ENCODE results near the gene CDH16. TPM values are rescaled to one million over a fixed set of nuclear protein-coding genes. Genes with fewer than 3 reads are reported as not detected.

The CDH16 gene
- total RNA-seq, 1 donor from 2014 or later, result not detected

DNA sequence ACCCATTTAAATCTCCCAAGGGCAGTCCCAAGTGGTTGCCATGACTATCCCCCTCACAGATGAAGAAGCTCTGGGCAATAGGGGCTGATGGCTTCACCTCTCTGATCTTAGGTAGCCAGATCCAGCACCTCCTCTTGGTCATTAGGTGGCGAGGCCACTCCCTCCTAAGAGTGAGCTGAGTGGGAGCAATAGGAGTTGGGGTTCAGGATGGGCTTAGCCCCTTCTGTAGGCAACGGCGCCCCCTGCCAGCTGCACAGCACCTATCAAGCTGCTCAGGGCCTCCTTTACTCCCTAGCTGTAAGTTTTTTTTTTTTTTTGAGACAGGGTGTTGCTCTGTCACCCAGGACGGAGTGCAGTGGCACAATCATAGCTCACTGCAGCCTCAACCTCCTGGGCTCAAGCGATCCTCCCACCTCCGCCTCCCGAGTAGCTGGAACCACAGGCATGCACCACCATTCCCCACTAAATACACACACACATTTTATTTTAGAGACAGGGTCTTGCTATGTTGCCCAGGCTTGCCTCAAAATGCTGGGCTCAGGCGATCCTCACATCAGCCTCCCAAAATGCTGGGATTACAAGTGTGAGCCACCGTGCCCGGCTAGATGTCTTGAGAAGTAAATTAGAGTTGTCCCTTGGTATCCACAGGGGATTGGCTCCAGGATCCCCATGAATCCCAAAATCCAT, 10.2 kb upstream of the CDH16 start:
- no peak for DNase-seq (ENCODE audit: extremely low read depth, low read depth, low spot score)

DNA sequence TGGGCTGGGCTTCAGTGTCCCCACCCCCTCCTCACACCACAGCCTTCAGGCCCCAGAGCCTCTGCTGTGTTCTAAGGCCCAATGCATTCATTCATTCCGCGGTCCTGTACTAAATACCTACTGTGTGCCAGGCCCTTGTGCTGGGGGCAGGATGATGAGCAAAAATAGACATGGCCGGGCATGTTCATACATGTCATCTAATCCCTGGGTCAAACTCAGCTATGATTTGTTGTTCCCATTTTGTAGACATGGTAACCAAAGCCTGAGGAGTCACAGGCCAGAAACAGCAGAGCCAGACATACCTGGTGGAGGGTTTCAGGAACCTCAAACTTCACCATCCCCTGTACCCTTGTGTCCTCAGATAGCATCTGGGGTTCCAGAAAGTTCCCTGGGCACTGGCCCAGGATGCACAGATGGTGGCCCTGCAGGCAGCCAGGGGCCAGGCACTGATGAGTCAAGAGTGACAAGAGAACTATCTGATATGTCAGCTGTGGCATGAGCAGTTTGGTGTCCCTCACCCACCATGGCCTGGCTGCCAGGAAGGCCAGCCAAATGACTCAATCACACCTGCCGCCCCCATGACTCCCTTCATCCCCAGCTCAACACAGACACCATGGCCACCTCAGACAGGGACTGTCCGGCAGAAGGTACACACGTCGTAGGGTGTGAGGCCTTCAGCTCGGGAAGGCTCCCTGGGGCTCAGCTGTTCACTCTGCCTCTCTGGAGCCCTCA, 9.4 kb upstream of the CDH16 start:
- DNase-seq (ENCODE audit: extremely low read depth, low read depth, low spot score), result no peak

DNA sequence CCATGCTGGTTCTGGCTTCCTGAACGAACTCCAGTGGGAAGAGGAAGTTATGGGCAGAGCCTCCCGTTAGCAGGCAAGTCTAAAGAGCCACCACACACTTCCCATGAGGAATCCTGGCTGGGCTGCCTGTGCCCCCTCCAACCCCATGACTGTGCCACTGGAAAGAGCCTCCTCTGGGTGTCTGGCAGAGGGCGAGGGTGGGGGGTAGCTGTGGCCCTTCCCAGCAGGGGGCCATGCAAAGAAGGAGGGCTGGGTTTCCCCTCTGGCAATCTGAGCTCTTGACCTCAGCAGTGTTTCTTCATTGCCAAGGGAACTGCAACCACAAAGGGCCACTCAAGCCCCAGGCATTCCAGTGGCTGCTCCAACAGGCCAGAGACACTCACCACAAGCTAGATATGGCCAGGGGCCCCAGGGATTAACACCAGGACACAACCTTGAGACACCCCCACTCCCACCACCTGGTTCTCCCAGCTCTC, 8.3 kb upstream of the CDH16 start:
- no peak for DNase-seq (ENCODE audit: extremely low read depth, low read depth, low spot score)

DNA sequence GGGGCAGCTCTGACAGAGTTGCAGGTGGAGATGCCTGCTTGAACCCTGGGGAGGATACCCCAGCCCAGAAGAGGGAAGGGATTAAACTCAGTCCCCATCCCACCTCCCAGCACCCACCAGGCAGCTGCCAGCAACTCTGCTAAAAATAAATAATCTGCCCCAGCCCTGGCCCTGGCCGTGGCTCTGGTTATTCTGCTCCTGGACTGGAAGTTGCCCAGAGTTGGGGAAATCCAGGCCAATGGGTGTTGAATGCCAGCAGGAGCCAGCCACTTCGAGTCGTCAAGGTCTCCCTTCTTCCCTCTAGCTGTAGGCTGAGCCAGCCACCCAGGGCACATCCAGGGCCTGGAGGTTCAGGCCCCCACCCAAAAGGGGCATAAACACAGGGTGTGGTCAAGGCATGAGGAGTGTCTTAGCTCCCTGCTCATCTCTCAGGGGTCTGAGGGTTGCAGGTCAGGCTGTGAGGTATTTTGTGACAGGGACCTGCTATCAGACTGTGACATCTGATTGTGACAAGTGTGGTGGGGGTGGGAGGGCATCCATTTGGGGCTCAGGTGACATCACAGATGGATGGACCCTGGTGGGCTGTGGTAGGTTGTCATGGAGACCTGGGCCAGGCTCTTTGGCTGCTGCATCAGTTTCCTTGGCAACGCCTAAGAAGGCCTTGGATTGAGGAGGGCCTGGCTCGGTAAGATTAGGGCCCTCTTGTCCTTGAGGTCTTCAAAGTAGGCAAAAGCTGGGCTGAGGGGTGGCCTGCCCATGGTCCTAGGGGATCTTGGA, 7.7 kb upstream of the CDH16 start:
- DNase-seq (ENCODE audit: extremely low read depth, low read depth, low spot score), result no peak

DNA sequence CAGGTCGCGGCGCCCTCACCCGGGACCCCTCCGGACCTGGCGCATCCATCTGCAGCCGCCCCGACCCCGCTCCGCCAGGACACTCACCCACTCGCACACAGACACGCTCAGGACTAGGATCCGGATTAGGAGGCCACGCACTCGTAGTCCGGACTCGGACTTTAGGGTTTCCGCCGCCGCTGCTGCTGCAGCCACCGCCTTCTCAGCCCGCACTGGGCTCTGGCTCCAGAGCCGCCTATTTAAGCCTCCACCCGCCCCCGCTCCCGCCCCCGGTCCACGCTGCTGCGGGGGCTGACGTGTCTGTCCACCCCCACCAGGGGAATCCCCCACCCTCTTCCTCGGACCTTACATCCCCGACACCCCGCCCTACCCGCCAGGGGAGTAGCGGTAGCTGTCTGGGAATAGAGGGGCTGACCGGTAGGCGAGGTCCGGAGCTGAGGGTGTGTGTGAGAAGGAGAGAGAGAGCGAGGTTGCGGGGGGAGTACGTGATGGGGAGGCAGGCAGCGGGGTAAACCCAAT, 6.7 kb upstream of the CDH16 start, which contains the start of gene RRAD:
RRAD (minus strand) TSS at position 214 of the 519 bp plus-strand sequence. CDS start 356 bp downstream, outside the sequence.
- no peak for DNase-seq (ENCODE audit: extremely low read depth, low read depth, low spot score)

DNA sequence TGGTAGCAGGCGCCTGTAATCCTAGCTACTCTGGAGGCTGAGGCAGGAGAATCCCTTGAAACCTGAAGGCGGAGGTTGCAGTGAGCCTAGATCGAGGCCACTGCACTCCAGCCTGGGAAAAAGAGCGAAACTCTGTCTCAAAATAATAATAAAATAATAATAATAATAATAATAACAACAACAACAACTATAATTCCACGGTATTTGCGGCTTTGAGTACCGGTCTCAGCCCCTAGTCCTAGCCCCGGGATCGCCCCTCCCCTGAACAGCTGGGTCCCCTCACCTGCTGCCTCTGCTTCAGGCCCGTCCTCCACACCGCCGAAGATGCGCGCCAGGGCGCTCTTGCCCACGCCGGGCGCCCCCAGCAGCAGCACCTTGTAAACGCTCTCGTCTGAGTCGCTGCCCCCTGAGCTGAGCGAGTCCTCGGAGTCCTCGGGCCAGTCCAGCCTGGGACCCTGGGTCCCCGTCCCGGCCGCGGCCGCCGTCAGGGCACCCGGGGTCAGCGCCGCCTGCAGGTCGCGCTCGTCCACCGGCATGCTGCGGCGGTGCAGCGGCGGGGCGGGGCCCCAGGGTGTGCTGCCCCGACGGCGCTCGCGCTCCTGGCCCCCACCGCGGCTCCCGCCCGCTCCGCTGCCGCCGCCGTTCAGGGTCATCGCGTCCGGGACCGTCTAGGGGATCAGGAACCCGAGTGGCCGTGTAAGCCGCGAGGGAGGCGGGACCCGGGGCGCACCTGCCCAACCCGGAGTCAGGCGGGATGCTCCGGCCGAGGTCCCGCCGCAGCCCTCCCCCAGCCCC, 6.0 kb upstream of the CDH16 start:
- DNase-seq (ENCODE audit: extremely low read depth, low read depth, low spot score), result no peak

DNA sequence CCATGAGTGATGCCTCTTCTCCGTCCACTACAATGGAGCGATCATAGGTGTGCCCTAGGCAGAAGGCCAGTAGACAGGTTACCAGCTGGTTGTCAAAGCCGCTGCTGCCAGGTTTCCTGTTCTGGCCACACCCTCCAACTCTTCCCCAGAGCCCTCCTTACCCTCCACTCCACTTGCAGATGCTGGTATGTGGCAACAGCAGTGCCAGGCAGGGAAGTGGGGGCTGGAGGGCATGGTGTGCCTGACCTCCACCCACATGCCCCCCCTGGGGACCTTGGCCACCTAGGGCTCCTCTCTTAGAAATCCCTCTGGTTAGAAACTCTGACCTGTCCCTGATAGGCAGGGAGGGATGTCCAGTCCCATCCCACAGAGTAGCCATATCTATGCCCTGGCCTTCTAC, 5.2 kb upstream of the CDH16 start:
- no peak for DNase-seq (ENCODE audit: extremely low read depth, low read depth, low spot score)

DNA sequence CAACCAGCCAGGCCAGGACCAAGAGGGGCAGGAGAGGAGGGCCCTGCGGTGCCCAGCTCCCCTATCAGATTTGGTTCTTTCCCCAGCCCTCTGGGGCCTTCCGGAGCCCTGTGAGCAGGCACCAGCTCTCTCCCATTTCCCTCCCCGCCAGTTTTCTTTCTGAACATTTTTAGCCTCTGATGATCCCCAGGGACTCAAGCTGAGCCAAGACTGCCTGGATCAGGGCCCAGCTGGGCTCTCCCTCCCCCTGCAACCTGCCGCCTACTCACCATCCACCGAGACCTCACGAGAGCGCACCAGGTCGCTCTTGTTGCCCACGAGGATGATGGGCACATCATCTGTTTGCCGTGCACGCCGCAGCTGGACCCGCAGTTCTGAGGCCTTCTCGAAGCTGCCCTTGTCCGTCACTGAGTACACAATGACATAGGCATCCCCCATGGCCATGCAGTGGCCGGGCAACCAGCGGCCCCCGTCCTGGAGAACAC, 4.6 kb upstream of the CDH16 start:
- no peak for DNase-seq (ENCODE audit: extremely low read depth, low read depth, low spot score)

DNA sequence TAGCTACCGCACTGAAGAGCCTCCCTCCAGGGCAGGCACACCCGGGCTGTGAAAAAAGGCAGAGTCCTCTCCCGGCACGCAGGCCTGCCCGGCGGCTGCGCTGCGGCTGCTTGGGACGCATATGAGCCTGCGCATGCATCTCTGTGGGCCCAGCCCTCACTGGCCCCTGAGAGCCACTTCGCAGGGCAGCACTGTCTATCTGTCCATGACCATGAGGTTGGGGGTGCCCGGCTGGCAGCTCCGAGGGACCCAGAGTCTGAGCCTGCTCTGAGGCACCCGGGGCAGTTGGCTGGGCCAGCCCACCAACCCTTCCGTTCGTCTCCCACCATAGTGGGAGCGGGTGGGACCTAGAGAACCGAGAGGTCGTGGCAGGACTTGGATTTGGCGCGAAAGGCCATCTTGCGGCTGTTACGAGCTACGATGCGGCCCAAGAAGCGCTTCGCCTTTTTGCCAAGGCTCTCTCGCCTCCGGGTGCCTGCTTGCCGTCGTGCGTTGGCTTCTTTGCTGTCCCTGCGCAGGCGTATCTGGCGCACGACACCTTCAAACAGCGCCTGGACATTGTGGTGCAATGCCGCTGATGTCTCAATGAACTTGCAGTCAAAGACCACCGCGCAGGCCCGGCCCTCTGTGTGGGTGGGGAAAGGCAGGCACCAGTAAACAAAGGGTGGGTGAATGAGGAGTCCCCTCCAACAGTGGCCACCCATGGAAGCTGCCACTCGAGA, 3.2 kb upstream of the CDH16 start:
- DNase-seq (ENCODE audit: extremely low read depth, low read depth, low spot score), result no peak

DNA sequence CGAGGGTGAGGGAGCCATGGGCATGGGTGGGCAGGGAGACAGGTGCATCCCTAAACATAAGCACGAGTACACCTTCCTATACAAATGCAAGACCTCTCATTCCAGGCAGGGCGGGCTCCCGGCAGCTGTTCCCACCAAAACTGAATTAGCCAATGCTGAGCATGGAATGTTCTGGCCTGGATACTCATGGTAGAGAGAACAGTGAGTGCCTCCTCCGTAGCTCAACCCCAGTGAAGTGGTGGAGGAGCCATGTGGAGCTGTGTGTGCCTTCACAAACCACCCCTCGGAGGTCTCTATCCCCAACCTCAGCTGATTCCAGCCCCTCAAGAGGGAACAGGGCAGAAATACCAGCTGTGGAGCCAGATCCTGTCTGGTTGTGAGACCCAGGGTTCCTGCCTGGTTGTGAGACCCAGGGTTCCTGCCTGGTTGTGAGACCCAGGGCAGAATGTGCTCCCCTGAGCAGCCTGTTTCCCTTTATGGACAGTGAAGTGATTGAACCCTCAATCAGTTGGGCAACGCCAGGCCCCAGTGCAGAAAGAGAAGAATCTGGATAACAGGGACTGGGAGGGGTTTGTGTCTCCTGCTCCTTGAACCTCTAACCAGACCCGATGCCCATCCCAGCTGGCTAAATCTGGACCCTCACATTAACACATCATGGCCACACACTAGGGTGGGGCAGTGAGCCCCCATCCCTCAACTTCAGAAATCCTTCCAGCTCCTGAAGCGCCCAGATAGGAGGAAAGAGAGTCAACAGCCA, 2.4 kb upstream of the CDH16 start:
- no peak for DNase-seq (ENCODE audit: extremely low read depth, low read depth, low spot score)

DNA sequence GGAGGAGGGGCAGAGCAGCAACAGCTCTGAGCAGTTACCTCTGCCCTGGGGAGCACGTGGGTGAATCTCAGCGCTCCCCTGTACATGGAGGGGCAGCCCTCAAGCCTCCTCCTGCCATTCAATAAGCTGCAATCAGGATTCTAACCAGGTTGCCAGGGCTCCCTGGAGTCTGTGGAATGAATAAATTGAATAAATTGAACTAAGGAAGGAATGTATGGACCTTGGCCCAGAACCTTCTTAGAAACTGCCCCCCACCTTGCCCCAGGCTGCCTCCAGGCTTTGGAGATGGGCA, 1.6 kb upstream of the CDH16 start:
- DNase-seq (ENCODE audit: extremely low read depth, low read depth, low spot score), result no peak

DNA sequence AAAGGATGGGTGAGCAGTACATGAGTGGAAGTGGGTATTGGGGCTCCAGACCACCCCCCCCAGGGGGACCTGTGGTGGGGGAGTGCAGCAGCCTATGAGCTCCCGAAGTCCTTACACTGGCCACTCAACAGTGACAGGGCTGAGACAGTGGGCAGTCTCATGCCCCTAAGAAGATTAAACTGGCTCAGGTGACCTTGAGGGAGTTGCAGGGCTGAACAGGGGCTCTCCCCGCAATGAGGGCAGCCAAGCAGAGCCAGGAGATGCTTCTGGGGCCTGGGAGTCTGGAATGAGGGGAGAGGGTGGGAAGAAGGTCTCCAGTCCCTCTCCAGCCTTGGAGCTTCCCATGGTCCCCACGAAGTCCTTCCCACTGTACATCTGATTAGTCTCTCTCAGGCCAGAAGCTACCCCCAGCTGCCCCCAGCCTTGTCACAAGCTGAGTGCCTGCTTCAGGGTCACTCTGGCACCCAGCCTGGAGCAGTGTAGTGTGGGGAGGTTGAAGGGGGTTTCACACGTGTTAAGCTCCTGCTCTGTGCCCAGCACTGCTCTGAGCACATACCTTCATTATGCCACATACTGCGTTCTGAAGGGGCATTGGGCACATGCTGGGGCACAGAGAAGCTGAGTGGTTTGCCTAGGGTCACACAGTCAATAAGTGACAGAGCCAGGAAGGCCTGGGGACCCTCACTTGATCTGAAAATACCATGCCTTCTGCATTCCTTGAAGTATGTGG, 1.0 kb upstream of the CDH16 start:
- no peak for DNase-seq (ENCODE audit: extremely low read depth, low read depth, low spot score)

DNA sequence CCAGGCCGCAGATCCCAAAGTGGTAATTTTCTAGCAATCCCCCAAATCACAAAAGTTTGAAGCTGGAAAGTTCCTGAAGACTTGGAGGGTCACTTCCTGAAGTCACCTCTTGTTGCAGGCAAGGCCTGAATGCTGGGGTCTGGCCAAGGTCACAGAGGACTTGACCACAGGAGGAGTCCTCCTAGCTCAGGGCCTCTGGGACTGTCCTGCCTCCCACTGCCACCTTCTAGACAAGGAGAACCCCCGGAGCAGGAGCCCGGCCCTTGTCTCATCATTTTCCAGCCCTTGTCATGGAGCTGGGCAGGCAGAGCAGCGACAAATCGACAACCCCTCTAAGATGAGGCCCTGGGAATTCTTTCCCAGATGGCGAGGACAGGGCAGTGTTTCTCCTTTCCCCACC, 330 bp downstream of the CDH16 start:
- DNase-seq (ENCODE audit: extremely low read depth, low read depth, low spot score), result no peak

DNA sequence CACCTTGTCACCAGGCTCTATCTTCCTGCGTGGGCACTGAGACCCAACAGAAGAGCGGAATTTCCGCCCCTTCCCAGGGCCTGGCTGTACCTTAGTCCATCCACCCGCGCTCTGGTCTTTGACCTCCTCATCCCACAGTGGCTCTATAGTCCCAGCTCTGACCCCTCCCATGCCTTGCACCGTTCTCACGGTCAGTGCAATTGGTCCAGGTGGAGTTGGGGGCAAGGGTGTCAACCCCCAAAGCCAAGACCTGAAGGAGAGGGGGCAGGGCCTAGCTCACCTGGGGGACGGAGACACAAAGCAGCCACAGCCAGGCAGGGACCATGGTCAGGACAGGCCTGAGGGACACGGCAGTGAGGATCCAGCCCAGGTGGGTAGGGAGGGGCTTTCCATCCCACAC, 944 bp downstream of the CDH16 start:
- no peak for DNase-seq (ENCODE audit: extremely low read depth, low read depth, low spot score)

DNA sequence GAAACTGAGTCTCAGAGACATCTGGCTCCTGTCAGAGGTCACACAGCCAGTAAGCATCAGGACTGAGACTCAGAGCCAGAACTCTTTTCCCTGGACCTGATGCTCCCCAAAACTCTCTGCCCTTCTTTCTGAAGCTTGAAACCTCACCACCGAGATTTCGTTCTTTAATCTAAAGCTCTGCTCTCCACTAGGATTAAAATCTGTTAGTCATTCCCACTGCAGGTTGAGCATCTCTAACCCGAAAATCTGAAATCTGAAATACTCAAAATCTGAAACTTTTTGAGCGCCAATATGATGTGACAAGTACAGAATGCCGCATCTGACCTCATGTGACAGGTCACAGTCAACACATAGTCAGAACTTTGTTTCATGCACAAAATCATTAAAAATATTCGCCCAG, 2.2 kb downstream of the CDH16 start:
- no peak for DNase-seq (ENCODE audit: extremely low read depth, low read depth, low spot score)

DNA sequence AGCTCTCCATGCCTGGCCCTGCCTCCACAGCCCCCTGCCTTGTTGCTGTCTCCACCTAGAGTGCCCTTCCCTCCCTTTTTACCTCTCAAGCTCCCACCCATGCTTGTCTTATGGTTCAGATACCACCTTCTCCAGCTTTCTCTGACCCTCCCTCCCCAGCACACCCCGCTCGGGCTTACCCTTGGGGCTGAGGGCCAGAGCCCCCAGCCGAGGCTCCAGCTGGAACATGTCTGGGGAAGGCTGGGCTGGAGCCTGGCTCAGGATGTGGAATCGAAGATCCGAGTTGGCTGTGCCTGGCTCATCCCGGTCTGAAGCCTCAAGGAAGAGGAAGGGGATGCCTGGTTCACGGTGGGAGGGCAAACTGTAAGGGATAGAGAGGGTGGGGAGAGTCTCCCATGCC, 3.6 kb downstream of the CDH16 start:
- no peak for DNase-seq (ENCODE audit: extremely low read depth, low read depth, low spot score)

DNA sequence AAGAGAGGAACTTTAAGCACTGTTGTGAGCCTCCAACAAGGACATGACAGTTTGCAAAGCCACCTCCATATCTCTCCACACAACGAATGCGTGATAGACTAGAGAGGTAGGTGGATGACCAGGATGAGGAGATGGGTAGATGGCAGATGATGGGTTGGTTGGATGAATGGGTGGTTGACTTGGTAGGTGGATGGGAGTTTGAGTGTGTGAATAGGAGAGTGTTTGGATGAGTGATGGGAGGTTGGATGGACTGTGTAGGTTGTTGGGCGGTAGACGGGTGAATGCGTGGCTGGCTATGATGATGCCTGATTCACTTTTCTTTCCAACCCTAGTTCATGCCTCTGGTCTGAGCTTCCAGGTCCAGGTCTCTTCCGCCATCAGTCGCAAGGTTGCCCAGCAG, 4.1 kb downstream of the CDH16 start:
- DNase-seq (ENCODE audit: extremely low read depth, low read depth, low spot score), result no peak

DNA sequence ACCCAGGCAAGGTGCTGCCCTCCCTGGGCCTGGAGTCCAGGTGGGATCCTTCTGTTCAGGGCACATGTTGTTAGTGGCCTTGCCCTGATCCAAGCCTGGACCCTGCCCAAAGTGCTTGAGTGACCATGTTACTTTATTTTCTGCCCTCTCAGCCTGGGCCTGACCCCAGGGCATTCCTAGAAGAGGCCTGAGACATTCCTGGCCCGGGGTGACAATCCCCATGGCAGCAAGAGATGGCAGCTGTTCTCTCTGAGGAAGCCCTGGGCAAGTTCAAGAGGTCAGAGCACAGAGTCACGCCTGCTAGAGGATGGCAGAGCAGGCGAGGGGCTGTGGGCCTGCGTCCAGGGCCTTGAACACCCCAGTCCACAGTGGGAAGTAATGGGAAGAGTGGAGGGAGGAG, 5.0 kb downstream of the CDH16 start:
- no peak for DNase-seq (ENCODE audit: extremely low read depth, low read depth, low spot score)

DNA sequence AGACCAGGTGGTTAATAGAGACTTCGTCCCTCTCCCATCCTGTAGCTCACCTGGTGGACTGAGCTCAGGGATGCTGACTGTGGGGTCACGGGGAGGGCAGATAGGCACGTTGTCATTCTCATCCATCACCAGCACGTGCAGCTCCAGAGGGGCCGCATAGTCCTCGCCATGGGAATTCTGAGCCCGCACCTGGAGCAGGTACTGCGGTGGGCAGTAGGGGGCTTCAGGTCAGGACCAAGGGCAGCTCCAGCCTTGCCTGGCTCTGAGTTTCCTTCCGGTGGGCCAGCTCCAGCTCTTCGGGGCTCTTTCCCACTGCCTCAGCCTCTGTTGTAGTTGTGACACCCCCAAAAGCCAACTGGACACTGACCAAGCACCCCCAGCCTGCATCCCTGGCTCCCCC, 5.6 kb downstream of the CDH16 start:
- no peak for DNase-seq (ENCODE audit: extremely low read depth, low read depth, low spot score)

All from glomerular endothelial cell (primary cell).